Neural cell (in vitro differentiated cells): Measurements from ENCODE around the gene TNF. TPM values are rescaled to one million over a fixed set of nuclear protein-coding genes. Genes with fewer than 3 reads are reported as not detected.

Source experiments
- H2AFZ ChIP-seq: fragments of 200-600, 300-800 bp; sonication (generic), shearing (Covaris generic); 2 replicates; pipeline ENCODE4 v1.6.0; 2014; ENCODE audit warnings: low read depth, mild to moderate bottlenecking, antibody characterized with exemption, low read length, moderate library complexity
- H3F3A ChIP-seq: fragments of 200-600 bp; shearing (Covaris generic); 2 replicates; pipeline ENCODE4 v1.6.1; 2016; ENCODE audit warnings: mild to moderate bottlenecking, moderate library complexity, mixed read lengths, antibody characterized with exemption, low read length; ENCODE audit not compliant: insufficient read depth, poor library complexity, severe bottlenecking
- H3K27ac ChIP-seq: fragments of 200-600, 300-800 bp; sonication (generic), shearing (Covaris generic); 2 replicates; pipeline ENCODE4 v1.5.1; 2014; ENCODE audit warnings: mild to moderate bottlenecking, low read length, moderate library complexity
- H3K27me3 ChIP-seq: fragments of 300-800, 200-600 bp; sonication (generic), shearing (Covaris generic); 2 replicates; pipeline ENCODE4 v1.6.0; 2014; ENCODE audit warnings: mild to moderate bottlenecking, low read depth, low read length, moderate library complexity; ENCODE audit not compliant: insufficient read depth
- H3K36me3 ChIP-seq: fragments of 300-800, 200-600 bp; sonication (generic), shearing (Covaris generic); 2 replicates; pipeline ENCODE4 v1.5.1; 2014; ENCODE audit warnings: mild to moderate bottlenecking, antibody characterized with exemption, low read length, moderate library complexity; ENCODE audit not compliant: insufficient read depth
- H3K4me2 ChIP-seq: fragments of 300-800, 200-600 bp; sonication (generic), shearing (Covaris generic); 2 replicates; pipeline ENCODE4 v1.6.0; 2014; ENCODE audit warnings: mild to moderate bottlenecking, low read length
- H3K4me3 ChIP-seq: fragments of 300-800, 200-600 bp; sonication (generic), shearing (Covaris generic); 2 replicates; pipeline ENCODE4 v1.5.1; 2014; ENCODE audit warnings: mild to moderate bottlenecking, low read length, moderate library complexity
- H3K79me2 ChIP-seq: fragments of 200-600 bp; shearing (Covaris generic); replicated peaks from 2 replicates; pipeline ENCODE4 v1.6.0; 2014; ENCODE audit warnings: mild to moderate bottlenecking, low read length, moderate library complexity; ENCODE audit not compliant: insufficient read depth
- H3K9ac ChIP-seq: fragments of 300-800, 200-600 bp; sonication (generic), shearing (Covaris generic); 2 replicates; pipeline ENCODE4 v1.6.1; 2016; ENCODE audit warnings: mild to moderate bottlenecking, low read length, mixed read lengths
- H3K9me2 ChIP-seq: fragments of 200-600 bp; shearing (Covaris generic); 2 replicates; pipeline ENCODE4 v1.6.1; 2016; ENCODE audit warnings: mild to moderate bottlenecking, low read length, mixed read lengths; ENCODE audit not compliant: insufficient read depth
- H3K9me3 ChIP-seq: fragments of 200-600, 300-800 bp; sonication (generic), shearing (Covaris generic); 2 replicates; pipeline ENCODE4 v1.6.1; 2016; ENCODE audit warnings: mild to moderate bottlenecking, mixed run types, low read length, moderate library complexity, mixed read lengths
- H4K20me1 ChIP-seq: fragments of 200-600 bp; shearing (Covaris generic); 2 replicates; pipeline ENCODE4 v1.6.1; 2016; ENCODE audit warnings: mild to moderate bottlenecking, mixed run types; ENCODE audit not compliant: insufficient read depth
- EP300 ChIP-seq: fragments of 450-650 bp; conservative IDR thresholded peaks from 2 replicates; pipeline ENCODE4 v1.6.1; 2014; ENCODE audit warnings: antibody characterized with exemption, mild to moderate bottlenecking, moderate library complexity; ENCODE audit not compliant: poor library complexity, severe bottlenecking
- EZH2 ChIP-seq: fragments of 200-600, 300-800 bp; shearing (Covaris generic), sonication (generic); IDR thresholded peaks from 2 replicates; pipeline ENCODE4 v1.6.1; 2014; ENCODE audit warnings: antibody characterized with exemption, low read length, borderline replicate concordance, mild to moderate bottlenecking; ENCODE audit not compliant: insufficient read depth, poor library complexity, severe bottlenecking
- MXI1 ChIP-seq: fragments of 450-650 bp; conservative IDR thresholded peaks from 2 replicates; pipeline ENCODE4 v1.6.1; 2014; ENCODE audit warnings: antibody characterized with exemption, mild to moderate bottlenecking; ENCODE audit not compliant: poor library complexity, severe bottlenecking
- POLR2AphosphoS5 ChIP-seq: IDR thresholded peaks from 2 replicates; pipeline ENCODE4 v1.6.1; 2012
- RAD21 ChIP-seq: fragments of 450-650 bp; conservative IDR thresholded peaks from 2 replicates; pipeline ENCODE4 v1.6.1; 2014; ENCODE audit warnings: antibody characterized with exemption, mild to moderate bottlenecking, moderate library complexity
- SMC3 ChIP-seq: fragments of 450-650 bp; conservative IDR thresholded peaks from 2 replicates; pipeline ENCODE4 v1.6.1; 2014; ENCODE audit warnings: antibody characterized with exemption, mild to moderate bottlenecking, moderate library complexity; ENCODE audit not compliant: poor library complexity
- TAF1 ChIP-seq: IDR thresholded peaks from 2 replicates; pipeline ENCODE4 v1.6.1; 2012; ENCODE audit warnings: low read depth
- polyA plus RNA-seq: library from polyadenylated mRNA; depleted of rRNA; stranded (reverse); fragments of >200 nt; gene quantifications from 2 replicates; pipeline ENCODE4 v1.2.3, GENCODE V29; 2014
- TF ChIP-seq, protein P1 (sequence below): IDR thresholded peaks from 2 replicates; pipeline ENCODE4 v1.6.1; 2012; ENCODE audit warnings: borderline replicate concordance
- TF ChIP-seq, protein P2 (sequence below): fragments of 450-650 bp; IDR thresholded peaks from 2 replicates; pipeline ENCODE4 v1.5.1; 2014; ENCODE audit warnings: antibody characterized with exemption, mild to moderate bottlenecking, moderate library complexity; ENCODE audit not compliant: poor library complexity, severe bottlenecking

TNF gene
- polyA plus RNA-seq, 1 donor from 2014 or later: not detected

DNA sequence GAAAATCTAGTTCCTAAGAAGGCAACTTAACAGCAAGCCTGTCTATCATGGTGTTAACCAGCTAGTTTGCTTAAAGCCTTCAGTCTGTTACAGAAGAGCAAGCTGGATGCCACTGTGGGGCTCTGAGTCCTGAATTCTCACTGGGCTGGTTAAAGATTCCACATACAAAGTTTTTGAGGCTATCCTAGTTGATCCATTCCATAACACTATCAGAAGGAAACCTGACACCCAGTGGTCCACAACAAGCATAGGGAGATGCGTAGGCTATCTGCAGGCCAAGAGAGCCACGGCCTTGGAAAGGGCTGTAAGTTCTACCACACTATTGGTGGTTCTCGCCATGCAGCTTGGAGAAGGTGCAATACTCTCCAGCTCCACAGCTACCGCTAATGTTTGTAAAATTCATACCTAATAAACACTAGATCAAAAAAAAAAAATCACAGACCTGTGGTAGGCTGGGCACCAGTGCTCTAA is 47.0 kb upstream of the TNF start:
- Histone ChIP-seq H3K9me2 (no peaks in the 10 kb centered on the region), H3K36me3 (no peaks in the 10 kb centered on the region), H3K79me2 (no peaks in the 10 kb centered on the region), H3K27me3 (no peaks in the 10 kb centered on the region), H4K20me1 (peaks cover 3% of the 10 kb centered on the region), H3K9me3 (no peaks in the 10 kb centered on the region), H3K4me2 (no peak overlapping the region), H2AFZ (no peak overlapping the region), H3K9ac (no peak overlapping the region), H3K4me3 (no peak overlapping the region), H3K27ac (no peak overlapping the region), H3F3A (peaks cover 3% of the 10 kb centered on the region)
- TF ChIP-seq, protein P1, sequence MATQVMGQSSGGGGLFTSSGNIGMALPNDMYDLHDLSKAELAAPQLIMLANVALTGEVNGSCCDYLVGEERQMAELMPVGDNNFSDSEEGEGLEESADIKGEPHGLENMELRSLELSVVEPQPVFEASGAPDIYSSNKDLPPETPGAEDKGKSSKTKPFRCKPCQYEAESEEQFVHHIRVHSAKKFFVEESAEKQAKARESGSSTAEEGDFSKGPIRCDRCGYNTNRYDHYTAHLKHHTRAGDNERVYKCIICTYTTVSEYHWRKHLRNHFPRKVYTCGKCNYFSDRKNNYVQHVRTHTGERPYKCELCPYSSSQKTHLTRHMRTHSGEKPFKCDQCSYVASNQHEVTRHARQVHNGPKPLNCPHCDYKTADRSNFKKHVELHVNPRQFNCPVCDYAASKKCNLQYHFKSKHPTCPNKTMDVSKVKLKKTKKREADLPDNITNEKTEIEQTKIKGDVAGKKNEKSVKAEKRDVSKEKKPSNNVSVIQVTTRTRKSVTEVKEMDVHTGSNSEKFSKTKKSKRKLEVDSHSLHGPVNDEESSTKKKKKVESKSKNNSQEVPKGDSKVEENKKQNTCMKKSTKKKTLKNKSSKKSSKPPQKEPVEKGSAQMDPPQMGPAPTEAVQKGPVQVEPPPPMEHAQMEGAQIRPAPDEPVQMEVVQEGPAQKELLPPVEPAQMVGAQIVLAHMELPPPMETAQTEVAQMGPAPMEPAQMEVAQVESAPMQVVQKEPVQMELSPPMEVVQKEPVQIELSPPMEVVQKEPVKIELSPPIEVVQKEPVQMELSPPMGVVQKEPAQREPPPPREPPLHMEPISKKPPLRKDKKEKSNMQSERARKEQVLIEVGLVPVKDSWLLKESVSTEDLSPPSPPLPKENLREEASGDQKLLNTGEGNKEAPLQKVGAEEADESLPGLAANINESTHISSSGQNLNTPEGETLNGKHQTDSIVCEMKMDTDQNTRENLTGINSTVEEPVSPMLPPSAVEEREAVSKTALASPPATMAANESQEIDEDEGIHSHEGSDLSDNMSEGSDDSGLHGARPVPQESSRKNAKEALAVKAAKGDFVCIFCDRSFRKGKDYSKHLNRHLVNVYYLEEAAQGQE: no peak
- TF ChIP-seq EZH2 (no peak), POLR2AphosphoS5 (no peak), MXI1 (no peak), TAF1 (no peak), RAD21 (no peak), EP300 (no peak), SMC3 (no peak)
- TF ChIP-seq, protein P2, sequence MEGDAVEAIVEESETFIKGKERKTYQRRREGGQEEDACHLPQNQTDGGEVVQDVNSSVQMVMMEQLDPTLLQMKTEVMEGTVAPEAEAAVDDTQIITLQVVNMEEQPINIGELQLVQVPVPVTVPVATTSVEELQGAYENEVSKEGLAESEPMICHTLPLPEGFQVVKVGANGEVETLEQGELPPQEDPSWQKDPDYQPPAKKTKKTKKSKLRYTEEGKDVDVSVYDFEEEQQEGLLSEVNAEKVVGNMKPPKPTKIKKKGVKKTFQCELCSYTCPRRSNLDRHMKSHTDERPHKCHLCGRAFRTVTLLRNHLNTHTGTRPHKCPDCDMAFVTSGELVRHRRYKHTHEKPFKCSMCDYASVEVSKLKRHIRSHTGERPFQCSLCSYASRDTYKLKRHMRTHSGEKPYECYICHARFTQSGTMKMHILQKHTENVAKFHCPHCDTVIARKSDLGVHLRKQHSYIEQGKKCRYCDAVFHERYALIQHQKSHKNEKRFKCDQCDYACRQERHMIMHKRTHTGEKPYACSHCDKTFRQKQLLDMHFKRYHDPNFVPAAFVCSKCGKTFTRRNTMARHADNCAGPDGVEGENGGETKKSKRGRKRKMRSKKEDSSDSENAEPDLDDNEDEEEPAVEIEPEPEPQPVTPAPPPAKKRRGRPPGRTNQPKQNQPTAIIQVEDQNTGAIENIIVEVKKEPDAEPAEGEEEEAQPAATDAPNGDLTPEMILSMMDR: no peak

DNA sequence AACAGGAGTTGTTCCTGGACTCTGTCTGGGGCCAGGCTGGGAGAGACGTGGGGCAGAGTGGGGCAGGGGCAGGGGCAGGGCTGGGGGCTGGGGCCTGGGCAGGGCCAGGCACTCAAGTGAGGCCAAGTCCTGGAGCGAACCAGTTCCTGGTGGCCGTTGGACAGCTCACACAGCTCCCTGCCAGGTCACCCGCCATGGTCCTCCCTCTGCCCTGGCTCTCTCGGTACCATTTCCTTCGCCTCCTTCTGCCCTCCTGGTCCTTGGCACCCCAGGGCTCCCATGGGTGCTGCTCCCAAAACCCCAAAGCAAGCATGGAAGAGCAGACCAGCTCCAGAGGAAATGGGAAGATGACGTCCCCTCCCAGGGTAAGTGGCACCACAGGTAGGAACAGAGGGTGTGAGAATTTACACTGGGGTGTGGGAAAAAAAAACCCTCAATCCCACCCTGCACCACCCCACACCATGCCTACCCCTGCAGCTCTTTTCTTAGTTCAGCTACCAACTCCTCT is 46.5 kb upstream of the TNF start, which contains the start of gene MCCD1:
Gene MCCD1 (plus strand): TSS at position 142 of the 508 bp plus-strand sequence. CDS start 53 bp downstream, at position 195.
- Histone ChIP-seq H3K27ac (no peak within 1 kb of the TSS), H3K36me3 (no peaks in the 10 kb centered on the region), H4K20me1 (peaks cover 3% of the 10 kb centered on the region)

More for the DNA sequence above, 46.5 kb upstream of the TNF start, which contains the start of gene MCCD1:
- Histone ChIP-seq H3K27me3 (no peaks in the 10 kb centered on the region), H3K79me2 (no peaks in the 10 kb centered on the region), H3K4me3 (no peak within 1 kb of the TSS), H3F3A (peaks cover 3% of the 10 kb centered on the region), H3K9ac (no peak within 1 kb of the TSS), H2AFZ (no peak within 1 kb of the TSS), H3K4me2 (no peak within 1 kb of the TSS), H3K9me2 (no peaks in the 10 kb centered on the region), H3K9me3 (no peaks in the 10 kb centered on the region)
- no peak for TF ChIP-seq SMC3
- TF ChIP-seq, protein P1: no peak
- TF ChIP-seq EP300: no peak
- no peak for TF ChIP-seq POLR2AphosphoS5
- no peak for TF ChIP-seq TAF1
- TF ChIP-seq EZH2: no peak
- TF ChIP-seq, protein P2: no peak
- TF ChIP-seq RAD21: no peak
- TF ChIP-seq MXI1: no peak
